A549 (cell line): ENCODE data around the gene METAP2.

ENCODE experiments used
- CHD2 ChIP-seq: fragments of 150-350 bp; IDR thresholded peaks from 2 replicates; pipeline ENCODE4 v1.6.1; 2014; ENCODE audit warnings: low read length; ENCODE audit not compliant: partially characterized antibody
- EP300 ChIP-seq, 2 experiments: fragments of >200 bp; sonication (Bioruptor Twin); formaldehyde crosslinking; IDR thresholded peaks; 2 replicates in 1 of 2; 3 replicates in 1 of 2; pipeline ENCODE4 v1.6.1; 2016 to 2017
- ESRRA ChIP-seq: fragments of 150-350 bp; IDR thresholded peaks from 2 replicates; pipeline ENCODE4 v1.6.1; 2014; ENCODE audit warnings: mild to moderate bottlenecking, low read length, borderline replicate concordance
- FOSL2 ChIP-seq, 2 experiments: fragments of 450-650 bp in 1 of 2; fragments of >200 bp in 1 of 2; sonication (Bioruptor Twin) in 1 of 2; formaldehyde crosslinking; IDR thresholded peaks; 2 replicates each; pipeline versions ENCODE4 v1.5.0 to v1.6.1; 2016 to 2020; ENCODE audit warnings: mild to moderate bottlenecking in 1 of 2, moderate library complexity in 1 of 2
- GATA3 ChIP-seq: IDR thresholded peaks from 2 replicates; pipeline ENCODE4 v1.6.1; 2012; ENCODE audit warnings: borderline replicate concordance
- HOXB5 ChIP-seq: fragments of 250-450 bp; sonication (Bioruptor Pico); IDR thresholded peaks from 2 replicates; pipeline ENCODE4 v1.5.0; 2020; ENCODE audit warnings: mild to moderate bottlenecking, moderate library complexity
- JUNB ChIP-seq: fragments of >200 bp; sonication (Bioruptor Twin); formaldehyde crosslinking; IDR thresholded peaks from 2 replicates; pipeline ENCODE4 v1.6.1; 2016
- MAZ ChIP-seq: fragments of 150-350 bp; IDR thresholded peaks from 2 replicates; pipeline ENCODE4 v1.6.1; 2014; ENCODE audit warnings: antibody characterized with exemption, low read depth, low read length, borderline replicate concordance
- POLR2A ChIP-seq: IDR thresholded peaks from 2 replicates; pipeline ENCODE4 v1.6.1; 2012; ENCODE audit warnings: mild to moderate bottlenecking, low read length
- RAD21 ChIP-seq, 2 experiments: fragments of >200 bp in 1 of 2; sonication (Bioruptor Twin) in 1 of 2; formaldehyde crosslinking in 1 of 2; IDR thresholded peaks in 1 of 2; conservative IDR thresholded peaks in 1 of 2; 2 replicates in 1 of 2; 3 replicates in 1 of 2; pipeline ENCODE4 v1.6.1; 2012 to 2018; ENCODE audit warnings: inconsistent platforms in 1 of 2
- TF ChIP-seq, protein P1 (sequence below): fragments of 200-600 bp; sonication (generic); IDR thresholded peaks from 2 replicates; pipeline ENCODE4 v1.6.1; 2016; ENCODE audit warnings: antibody characterized with exemption, mild to moderate bottlenecking, moderate library complexity
- TF ChIP-seq, protein P2 (sequence below): fragments of >200 bp; sonication (Bioruptor Twin); formaldehyde crosslinking; IDR thresholded peaks from 3 replicates; pipeline ENCODE4 v1.5.1; 2016
- TF ChIP-seq, protein P3 (sequence below): IDR thresholded peaks from 2 replicates; pipeline ENCODE4 v1.6.1; 2012

DNA sequence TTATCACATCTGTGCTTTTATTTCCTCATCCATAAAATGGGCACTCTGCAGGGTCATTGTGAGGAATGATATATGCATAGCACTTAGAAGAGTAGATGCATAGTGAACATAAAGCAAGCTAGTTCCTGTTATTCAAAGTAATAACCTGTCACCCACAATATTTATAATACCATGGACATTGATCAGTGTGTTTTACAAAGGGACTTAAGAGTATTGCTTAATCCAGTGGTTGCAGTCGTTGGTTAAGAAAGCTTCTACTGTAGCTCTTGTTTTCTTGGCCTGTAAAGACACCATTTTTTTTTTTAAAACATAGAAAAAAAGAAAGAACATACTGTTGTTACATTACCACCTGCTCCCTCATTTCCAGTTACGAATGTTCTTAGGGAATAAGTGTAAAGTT lies 13.1 kb downstream of the METAP2 start:
- TF ChIP-seq, protein P1, sequence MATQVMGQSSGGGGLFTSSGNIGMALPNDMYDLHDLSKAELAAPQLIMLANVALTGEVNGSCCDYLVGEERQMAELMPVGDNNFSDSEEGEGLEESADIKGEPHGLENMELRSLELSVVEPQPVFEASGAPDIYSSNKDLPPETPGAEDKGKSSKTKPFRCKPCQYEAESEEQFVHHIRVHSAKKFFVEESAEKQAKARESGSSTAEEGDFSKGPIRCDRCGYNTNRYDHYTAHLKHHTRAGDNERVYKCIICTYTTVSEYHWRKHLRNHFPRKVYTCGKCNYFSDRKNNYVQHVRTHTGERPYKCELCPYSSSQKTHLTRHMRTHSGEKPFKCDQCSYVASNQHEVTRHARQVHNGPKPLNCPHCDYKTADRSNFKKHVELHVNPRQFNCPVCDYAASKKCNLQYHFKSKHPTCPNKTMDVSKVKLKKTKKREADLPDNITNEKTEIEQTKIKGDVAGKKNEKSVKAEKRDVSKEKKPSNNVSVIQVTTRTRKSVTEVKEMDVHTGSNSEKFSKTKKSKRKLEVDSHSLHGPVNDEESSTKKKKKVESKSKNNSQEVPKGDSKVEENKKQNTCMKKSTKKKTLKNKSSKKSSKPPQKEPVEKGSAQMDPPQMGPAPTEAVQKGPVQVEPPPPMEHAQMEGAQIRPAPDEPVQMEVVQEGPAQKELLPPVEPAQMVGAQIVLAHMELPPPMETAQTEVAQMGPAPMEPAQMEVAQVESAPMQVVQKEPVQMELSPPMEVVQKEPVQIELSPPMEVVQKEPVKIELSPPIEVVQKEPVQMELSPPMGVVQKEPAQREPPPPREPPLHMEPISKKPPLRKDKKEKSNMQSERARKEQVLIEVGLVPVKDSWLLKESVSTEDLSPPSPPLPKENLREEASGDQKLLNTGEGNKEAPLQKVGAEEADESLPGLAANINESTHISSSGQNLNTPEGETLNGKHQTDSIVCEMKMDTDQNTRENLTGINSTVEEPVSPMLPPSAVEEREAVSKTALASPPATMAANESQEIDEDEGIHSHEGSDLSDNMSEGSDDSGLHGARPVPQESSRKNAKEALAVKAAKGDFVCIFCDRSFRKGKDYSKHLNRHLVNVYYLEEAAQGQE = no peak
- TF ChIP-seq, protein P2, sequence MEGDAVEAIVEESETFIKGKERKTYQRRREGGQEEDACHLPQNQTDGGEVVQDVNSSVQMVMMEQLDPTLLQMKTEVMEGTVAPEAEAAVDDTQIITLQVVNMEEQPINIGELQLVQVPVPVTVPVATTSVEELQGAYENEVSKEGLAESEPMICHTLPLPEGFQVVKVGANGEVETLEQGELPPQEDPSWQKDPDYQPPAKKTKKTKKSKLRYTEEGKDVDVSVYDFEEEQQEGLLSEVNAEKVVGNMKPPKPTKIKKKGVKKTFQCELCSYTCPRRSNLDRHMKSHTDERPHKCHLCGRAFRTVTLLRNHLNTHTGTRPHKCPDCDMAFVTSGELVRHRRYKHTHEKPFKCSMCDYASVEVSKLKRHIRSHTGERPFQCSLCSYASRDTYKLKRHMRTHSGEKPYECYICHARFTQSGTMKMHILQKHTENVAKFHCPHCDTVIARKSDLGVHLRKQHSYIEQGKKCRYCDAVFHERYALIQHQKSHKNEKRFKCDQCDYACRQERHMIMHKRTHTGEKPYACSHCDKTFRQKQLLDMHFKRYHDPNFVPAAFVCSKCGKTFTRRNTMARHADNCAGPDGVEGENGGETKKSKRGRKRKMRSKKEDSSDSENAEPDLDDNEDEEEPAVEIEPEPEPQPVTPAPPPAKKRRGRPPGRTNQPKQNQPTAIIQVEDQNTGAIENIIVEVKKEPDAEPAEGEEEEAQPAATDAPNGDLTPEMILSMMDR = no peak
- TF ChIP-seq HOXB5 (CRISPR knock-in tag) = no peak
- TF ChIP-seq, protein P3, sequence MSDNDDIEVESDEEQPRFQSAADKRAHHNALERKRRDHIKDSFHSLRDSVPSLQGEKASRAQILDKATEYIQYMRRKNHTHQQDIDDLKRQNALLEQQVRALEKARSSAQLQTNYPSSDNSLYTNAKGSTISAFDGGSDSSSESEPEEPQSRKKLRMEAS = no peak
- no peak for TF ChIP-seq EP300 (IDR thresholded peaks at IDR 0.05)
- TF ChIP-seq CHD2 = no peak
- no peak for TF ChIP-seq POLR2A
- TF ChIP-seq RAD21 (conservative IDR thresholded peaks at IDR 0.05 in 1 of 2, IDR thresholded peaks at IDR 0.05 in 1 of 2) = no peak
- TF ChIP-seq ESRRA = no peak
- no peak for TF ChIP-seq MAZ
- no peak for TF ChIP-seq JUNB
- TF ChIP-seq FOSL2 (IDR thresholded peaks at IDR 0.05) = no peak
- no peak for TF ChIP-seq FOSL2 (CRISPR knock-in tag; IDR thresholded peaks at IDR 0.05)
- no peak for TF ChIP-seq GATA3
